K562 (cell line): ENCODE measurements around the gene ZNF668. TPM values are rescaled to one million over a fixed set of nuclear protein-coding genes. Genes with fewer than 3 reads are reported as not detected.

Source experiments
- GTF2A2 ChIP-seq: IDR thresholded peaks from 2 replicates; pipeline ENCODE4 v1.6.1; 2016; ENCODE audit warnings: mild to moderate bottlenecking, missing genetic modification characterization, missing compliant biosample characterization
- HNRNPL ChIP-seq: fragments of 200-400 bp; formaldehyde crosslinking; IDR thresholded peaks from 2 replicates; pipeline ENCODE4 v1.6.1; 2017; ENCODE audit warnings: low read depth, mild to moderate bottlenecking, low read length
- IFI16 ChIP-seq: fragments of 250-450 bp; sonication (Bioruptor Pico); IDR thresholded peaks from 2 replicates; pipeline ENCODE4 v2.1.2; 2022; ENCODE audit warnings: mild to moderate bottlenecking, inconsistent platforms
- WHSC1 ChIP-seq: IDR thresholded peaks from one replicate; pipeline ENCODE4 v1.6.1; 2012; ENCODE audit warnings: low read length, control low read depth, inconsistent platforms
- ZNF316 ChIP-seq: fragments of 450-650 bp; IDR thresholded peaks from 2 replicates; pipeline ENCODE4 v1.6.1; 2016
- ZNF354B ChIP-seq: fragments of 250-450 bp; sonication (Bioruptor Pico); IDR thresholded peaks from 2 replicates; pipeline ENCODE4 v1.4.0; 2020
- ZNF764 ChIP-seq: fragments of 250-450 bp; sonication (Bioruptor Pico); IDR thresholded peaks from 2 replicates; pipeline ENCODE4 v1.4.0; 2020; ENCODE audit warnings: low read depth, mild to moderate bottlenecking, moderate library complexity
- polyA plus RNA-seq, 8 experiments: library from polyadenylated mRNA; depleted of rRNA in 4 of 8; stranded (reverse) in 5 of 8; unstranded in 3 of 8; fragments of >200 nt; fragmentation: Nextera tagmentation in 2 of 8; fragmentation: Illumina TruSeq in 1 of 8; extraction: Ambion mirVana in 2 of 8; extraction: Trizol in 1 of 8; gene quantifications; 2 replicates each; pipeline versions ENCODE4 v1.2.1 to v1.2.3, GENCODE V29; 2011 to 2014; ENCODE audit warnings: inconsistent platforms in 1 of 8, missing spikeins in 1 of 8
- total RNA-seq, 7 experiments: library from RNA; depleted of rRNA in 6 of 7; stranded (reverse); fragments of >200 nt in 6 of 7; fragmentation: Illumina TruSeq in 2 of 7; extraction: Trizol in 2 of 7; gene quantifications; 2 replicates each; pipeline versions ENCODE4 v1.2.1 to v1.2.3, GENCODE V29; 2011 to 2021; ENCODE audit warnings: low replicate concordance in 1 of 7
- TF ChIP-seq, protein P1 (sequence below): sonication (generic); formaldehyde crosslinking; IDR thresholded peaks from 2 replicates; pipeline ENCODE4 v1.8.0; 2023; ENCODE audit warnings: mild to moderate bottlenecking, missing genetic modification reagents

ZNF668 gene
- total and polyA plus RNA-seq, 9 of the 15 experiments (the other 6 are each of a cell fraction or from before 2014, with no cell fraction given): 0.04 to 15.3 (median 3.8) TPM; not detected in 1

DNA sequence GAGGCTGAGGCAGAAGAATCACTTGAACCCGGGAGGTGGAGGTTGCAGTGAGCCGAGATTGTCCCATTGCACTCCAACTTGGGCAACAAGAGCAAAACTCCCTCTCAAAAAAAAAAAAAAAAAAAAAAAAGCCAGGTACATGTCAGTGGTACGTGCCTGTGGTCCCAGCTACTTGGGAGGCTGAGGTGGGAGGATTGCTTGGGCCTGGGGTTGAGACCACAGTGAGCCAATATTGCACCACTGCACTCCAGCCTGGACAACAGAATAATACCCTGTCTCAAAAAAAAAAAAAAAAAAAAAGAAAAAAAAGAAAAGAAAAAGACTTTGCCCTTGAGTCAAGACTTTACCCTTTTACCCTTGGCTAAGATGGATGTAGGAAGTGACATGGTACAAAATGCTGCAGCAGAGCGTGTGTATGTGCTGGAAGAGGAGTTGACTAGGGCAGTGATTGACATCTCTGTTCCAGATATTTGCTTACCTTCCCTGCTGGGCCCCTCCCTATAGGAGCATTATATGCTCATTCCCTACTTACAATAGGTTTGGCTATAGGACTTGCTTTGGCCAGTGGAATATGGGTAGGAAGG, 30.1 kb downstream of the ZNF668 start (continued):
- TF ChIP-seq, protein P1, sequence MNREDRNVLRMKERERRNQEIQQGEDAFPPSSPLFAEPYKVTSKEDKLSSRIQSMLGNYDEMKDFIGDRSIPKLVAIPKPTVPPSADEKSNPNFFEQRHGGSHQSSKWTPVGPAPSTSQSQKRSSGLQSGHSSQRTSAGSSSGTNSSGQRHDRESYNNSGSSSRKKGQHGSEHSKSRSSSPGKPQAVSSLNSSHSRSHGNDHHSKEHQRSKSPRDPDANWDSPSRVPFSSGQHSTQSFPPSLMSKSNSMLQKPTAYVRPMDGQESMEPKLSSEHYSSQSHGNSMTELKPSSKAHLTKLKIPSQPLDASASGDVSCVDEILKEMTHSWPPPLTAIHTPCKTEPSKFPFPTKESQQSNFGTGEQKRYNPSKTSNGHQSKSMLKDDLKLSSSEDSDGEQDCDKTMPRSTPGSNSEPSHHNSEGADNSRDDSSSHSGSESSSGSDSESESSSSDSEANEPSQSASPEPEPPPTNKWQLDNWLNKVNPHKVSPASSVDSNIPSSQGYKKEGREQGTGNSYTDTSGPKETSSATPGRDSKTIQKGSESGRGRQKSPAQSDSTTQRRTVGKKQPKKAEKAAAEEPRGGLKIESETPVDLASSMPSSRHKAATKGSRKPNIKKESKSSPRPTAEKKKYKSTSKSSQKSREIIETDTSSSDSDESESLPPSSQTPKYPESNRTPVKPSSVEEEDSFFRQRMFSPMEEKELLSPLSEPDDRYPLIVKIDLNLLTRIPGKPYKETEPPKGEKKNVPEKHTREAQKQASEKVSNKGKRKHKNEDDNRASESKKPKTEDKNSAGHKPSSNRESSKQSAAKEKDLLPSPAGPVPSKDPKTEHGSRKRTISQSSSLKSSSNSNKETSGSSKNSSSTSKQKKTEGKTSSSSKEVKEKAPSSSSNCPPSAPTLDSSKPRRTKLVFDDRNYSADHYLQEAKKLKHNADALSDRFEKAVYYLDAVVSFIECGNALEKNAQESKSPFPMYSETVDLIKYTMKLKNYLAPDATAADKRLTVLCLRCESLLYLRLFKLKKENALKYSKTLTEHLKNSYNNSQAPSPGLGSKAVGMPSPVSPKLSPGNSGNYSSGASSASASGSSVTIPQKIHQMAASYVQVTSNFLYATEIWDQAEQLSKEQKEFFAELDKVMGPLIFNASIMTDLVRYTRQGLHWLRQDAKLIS (CRISPR knock-in tag): no peak
- TF ChIP-seq IFI16 (CRISPR knock-in tag): no peak
- TF ChIP-seq HNRNPL: no peak
- no peak for TF ChIP-seq GTF2A2 (tag)
- no peak for TF ChIP-seq ZNF764 (CRISPR knock-in tag)
- no peak for TF ChIP-seq ZNF316
- no peak for TF ChIP-seq WHSC1
- TF ChIP-seq ZNF354B: no peak
